ENCODE measurements around the gene ABCG4. TPM values are rescaled to one million over a fixed set of nuclear protein-coding genes. Genes with fewer than 3 reads are reported as not detected.
"Not testable (repeated sequence)": the region's sequence is repeated elsewhere in the genome, so short reads cannot be mapped to it uniquely, and the experiment has no call there.

Gene ABCG4
- total RNA-seq, 2 experiments from 2014 or later = not detected

DNA sequence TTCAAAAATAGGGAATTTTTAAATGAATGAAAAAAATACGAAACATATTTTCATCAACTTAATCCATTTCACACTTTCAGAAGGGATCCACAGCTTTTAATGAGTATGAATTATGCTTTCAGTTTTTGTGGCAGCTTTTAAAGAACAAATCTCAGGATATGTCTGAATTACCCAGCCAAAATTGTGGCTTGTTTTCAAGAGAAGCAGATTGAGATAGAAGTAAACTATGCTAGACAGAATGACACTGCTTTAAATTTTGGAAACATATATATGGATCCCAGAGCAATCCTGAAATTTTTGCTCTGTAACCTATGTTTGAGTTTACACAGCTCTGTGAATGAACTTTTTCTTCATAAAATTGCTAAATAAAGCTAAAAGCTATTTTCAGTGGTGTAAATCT is 29.9 kb upstream of the ABCG4 start:
- no peak for DNase-seq
- ATAC-seq (ENCODE audit: low read depth) = no peak
- Mint-ChIP-seq H3K4me3 (no peak overlapping the region), H3K27ac (no peak overlapping the region), H3K9me3 (no peaks in the 10 kb centered on the region), H3K4me1 (peaks cover 38% of the 10 kb centered on the region), H3K36me3 (peaks cover 25% of the 10 kb centered on the region), H3K27me3 (no peaks in the 10 kb centered on the region)
- POLR2A ChIA-PET = interaction anchor here (0.5 to 0.8 kb wide), 4 partner anchors 13 to 375 kb away, joined by 3 read pairs; partner anchors contain the start of gene DPAGT1

DNA sequence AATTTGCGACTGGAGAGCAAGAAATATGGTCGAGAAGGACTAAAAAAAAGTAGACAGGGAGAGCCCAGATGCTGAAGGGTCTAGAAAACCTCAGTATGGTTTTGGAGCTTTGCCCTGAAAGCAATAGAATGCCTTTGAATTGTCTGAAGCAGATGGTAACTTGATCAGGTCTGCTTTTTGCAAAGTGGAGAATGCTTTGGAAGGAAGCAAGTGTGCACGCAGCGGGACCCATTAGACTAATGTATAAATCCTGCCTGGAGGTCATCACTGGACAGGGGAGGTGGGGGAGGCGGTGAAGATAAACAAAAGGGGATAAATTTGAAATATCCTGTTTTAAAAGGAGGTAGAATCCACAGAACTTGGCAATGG is 28.2 kb upstream of the ABCG4 start:
- DNase-seq = no peak
- Mint-ChIP-seq H3K27me3 (no peaks in the 10 kb centered on the region), H3K4me3 (peak overlapping the region; percentile 93), H3K27ac (peak overlapping the region; percentile 86), H3K9me3 (no peaks in the 10 kb centered on the region), H3K4me1 (peaks cover 31% of the 10 kb centered on the region), H3K36me3 (peaks cover 17% of the 10 kb centered on the region)
- no peak for ATAC-seq (ENCODE audit: low read depth)
- POLR2A ChIA-PET = interaction anchor here (0.8 to 2.6 kb wide), 9 partner anchors 9 to 682 kb away, joined by 4 to 20 read pairs (median 5); partner anchors contain the start of genes C2CD2L, CBL, DPAGT1 and HYOU1

DNA sequence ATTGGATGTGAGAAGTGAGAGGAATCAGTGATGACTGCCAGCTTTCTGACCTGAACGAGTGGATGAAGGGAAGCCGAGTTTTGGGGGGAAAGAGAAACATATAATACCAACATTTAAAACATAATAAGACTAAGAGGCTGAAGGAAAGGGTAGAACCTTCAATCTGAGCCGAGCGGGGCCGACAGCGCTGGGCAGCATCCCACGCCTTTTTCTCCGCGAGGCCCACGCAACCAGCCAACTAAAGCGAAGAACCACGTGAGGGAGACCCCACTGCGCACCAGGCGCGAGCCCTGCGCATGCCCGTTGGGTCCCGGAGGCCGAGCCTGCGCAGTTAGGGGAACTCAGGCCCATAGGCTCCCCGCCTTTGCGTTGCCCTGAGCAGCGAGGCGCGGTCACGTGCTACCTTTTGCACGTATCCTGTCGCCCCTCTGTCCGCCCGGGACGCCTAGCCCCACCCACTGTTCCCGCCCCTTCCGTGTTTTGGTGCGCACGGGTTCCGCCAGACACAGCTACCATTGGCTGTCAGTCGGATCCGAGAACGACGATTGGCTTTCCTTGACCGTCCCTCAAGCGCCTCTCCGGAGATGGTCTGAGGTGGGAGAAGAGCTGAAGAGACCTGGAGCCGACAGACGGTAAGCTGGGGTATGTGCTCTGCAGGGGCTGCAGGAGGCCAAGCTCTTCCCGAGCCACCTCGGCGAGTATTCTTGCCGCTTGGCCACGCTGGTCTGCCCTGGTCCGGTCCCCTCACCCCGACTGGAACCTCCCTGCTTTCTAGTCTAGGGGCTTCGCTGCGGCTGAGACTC is 27.6 kb upstream of the ABCG4 start, which contains the start of gene HINFP:
Gene HINFP, plus strand, starts transcription at position 573 of the 803 bp plus-strand sequence. CDS start 5,365 bp downstream, outside the sequence.
- Mint-ChIP-seq H3K9me3 (no peaks in the 10 kb centered on the region), H3K36me3 (peaks cover 13% of the 10 kb centered on the region), H3K4me1 (peaks cover 25% of the 10 kb centered on the region), H3K27me3 (no peaks in the 10 kb centered on the region), H3K27ac (peak within 1 kb of the TSS; percentile 86), H3K4me3 (peak within 1 kb of the TSS; percentile 93)
- DNase-seq (peak; percentile 97), ATAC-seq (ENCODE audit: low read depth) (peak; percentile 97)
- POLR2A ChIA-PET = interaction anchor here (0.6 to 3.0 kb wide), 14 partner anchors 9 to 682 kb away, joined by 3 to 22 read pairs (median 4); partner anchors contain the start of genes ABCG4, C2CD2L, CBL and DPAGT1

DNA sequence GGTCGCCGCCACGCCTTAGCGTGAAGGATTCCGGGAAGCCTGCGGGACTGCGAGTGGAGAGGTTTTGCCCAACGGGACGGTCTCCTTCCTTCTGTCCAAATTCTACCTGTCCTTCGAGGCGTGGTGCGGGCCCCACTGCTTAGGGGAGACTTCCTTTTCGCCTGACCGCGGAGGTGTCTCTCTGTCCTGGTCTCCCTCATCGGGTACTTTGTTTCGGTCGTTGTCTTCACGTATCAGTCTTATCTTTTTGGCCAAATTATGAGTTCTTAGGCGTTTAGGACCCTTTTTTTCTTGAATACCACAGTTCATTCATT is 27.1 kb upstream of the ABCG4 start:
- Mint-ChIP-seq H3K4me3 (peak overlapping the region; percentile 93), H3K27ac (peak overlapping the region; percentile 86), H3K27me3 (no peaks in the 10 kb centered on the region), H3K4me1 (peaks cover 28% of the 10 kb centered on the region), H3K36me3 (peaks cover 11% of the 10 kb centered on the region), H3K9me3 (no peaks in the 10 kb centered on the region)
- no peak for DNase-seq
- POLR2A ChIA-PET = interaction anchor here (0.6 to 3.0 kb wide), 12 partner anchors 10 to 197 kb away, joined by 3 to 22 read pairs (median 5); partner anchors contain the start of genes ABCG4, C2CD2L, CBL and DPAGT1
- no peak for ATAC-seq (ENCODE audit: low read depth)

DNA sequence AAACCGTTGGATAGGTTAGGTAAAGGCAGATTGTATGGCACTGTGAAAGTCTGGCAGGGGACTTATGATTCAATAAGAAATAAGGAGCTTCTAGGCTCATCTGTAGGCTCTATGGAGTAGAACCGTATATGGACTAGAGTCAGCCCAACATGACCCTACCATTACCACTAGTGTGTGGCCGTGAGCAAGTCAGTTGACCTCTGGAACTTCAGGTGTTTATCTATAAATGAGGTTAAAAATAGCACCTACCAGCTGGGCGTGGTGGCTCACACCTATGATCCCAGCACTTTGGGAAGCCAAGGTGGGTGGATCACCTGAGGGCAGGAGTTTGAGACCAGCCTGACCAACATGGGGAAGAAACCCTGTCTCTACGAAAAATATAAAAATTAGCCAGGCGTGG is 23.0 kb upstream of the ABCG4 start:
- H3K27ac Mint-ChIP-seq = no peak overlapping the region
- H3K9me3 Mint-ChIP-seq = no peaks in the 10 kb centered on the region
- H3K36me3 Mint-ChIP-seq = peaks cover 10% of the 10 kb centered on the region
- no peak overlapping the region for H3K4me3 Mint-ChIP-seq
- peaks cover 22% of the 10 kb centered on the region for H3K4me1 Mint-ChIP-seq
- ATAC-seq (ENCODE audit: low read depth) = no peak
- no peak for DNase-seq
- POLR2A ChIA-PET = interaction anchor here (0.7 kb wide), 1 partner anchor 57 kb away, joined by 7 read pairs; no protein-coding TSS in a partner anchor
- H3K27me3 Mint-ChIP-seq = no peaks in the 10 kb centered on the region

DNA sequence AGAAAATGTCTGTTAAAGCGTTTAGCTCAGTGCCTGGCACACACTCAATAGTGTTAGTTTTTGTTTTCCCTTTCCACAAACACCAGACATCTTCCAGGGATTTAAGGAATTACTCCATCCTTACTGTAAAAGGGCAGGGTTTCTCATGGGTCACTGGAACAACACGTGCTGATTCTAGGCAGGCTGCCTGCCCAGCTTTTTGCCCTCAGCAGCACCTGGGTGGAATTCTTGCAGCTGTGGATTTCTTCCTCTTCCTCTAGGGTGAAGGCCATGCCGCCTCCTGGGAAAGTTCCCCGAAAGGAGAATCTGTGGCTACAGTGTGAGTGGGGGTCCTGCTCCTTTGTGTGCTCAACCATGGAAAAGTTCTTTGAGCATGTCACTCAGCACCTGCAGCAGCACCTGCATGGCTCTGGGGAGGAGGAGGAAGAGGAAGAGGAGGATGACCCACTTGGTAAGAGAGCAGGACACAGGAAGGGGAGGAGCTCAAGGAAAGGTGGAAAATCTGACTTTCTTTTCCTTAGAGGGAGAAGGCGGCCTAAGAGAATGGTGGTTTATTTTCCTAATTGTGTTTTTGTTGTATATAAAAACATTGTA is 22.1 kb upstream of the ABCG4 start:
- ATAC-seq (ENCODE audit: low read depth) (no peak), DNase-seq (no peak)
- peak overlapping the region; percentile 3 for H3K27ac Mint-ChIP-seq
- H3K4me1 Mint-ChIP-seq = peaks cover 18% of the 10 kb centered on the region
- H3K4me3 Mint-ChIP-seq = no peak overlapping the region
- POLR2A ChIA-PET = interaction anchor here (1.4 kb wide), 1 partner anchor 25 kb away, joined by 4 read pairs; the partner anchor contains the start of gene DPAGT1
- peaks cover 10% of the 10 kb centered on the region for H3K36me3 Mint-ChIP-seq
- no peaks in the 10 kb centered on the region for H3K27me3 Mint-ChIP-seq
- H3K9me3 Mint-ChIP-seq = no peaks in the 10 kb centered on the region

DNA sequence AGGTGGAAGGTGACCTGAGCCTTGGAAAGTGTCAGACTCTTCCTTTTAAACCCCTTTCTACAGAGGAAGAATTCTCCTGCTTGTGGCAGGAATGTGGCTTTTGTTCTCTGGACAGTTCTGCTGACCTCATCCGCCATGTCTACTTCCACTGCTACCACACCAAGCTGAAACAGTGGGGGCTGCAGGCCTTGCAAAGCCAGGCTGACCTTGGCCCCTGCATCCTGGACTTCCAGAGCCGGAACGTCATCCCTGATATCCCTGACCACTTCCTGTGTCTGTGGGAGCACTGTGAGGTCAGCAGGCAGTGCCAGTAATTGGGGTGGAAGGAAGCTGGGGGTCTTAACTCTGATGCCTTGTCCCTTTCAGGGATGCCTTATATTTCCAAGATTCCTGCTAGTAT is 18.2 kb upstream of the ABCG4 start:
- no peak overlapping the region for H3K4me3 Mint-ChIP-seq
- POLR2A ChIA-PET = no interaction called here

DNA sequence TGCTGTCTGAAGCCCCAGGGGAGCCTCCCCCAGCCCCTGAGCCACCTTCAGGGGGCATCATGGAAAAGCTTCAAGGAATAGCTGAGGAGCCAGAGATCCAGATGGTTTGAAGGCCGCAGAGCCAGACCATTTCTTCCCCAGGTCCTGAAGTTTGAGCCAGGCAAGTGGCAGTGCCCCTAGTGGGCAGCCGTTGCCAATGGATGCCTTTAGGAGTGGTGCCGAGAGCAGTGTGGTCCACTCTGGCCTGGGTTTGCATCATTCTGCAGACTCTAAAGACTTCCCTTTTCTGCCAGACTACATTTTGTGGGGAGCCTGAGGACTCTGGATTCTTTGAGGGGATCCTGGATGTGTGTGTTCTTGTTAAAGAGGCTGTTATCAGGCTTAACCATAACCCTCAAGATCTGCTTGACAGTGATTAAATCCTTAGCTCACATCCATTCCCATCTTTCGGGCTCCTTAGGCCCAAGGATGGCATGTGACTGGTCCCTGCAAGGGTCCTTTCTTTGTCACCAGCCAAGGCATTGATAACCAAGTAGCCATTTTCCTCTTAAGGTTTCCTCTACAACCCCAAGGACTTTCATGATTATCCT is 14.4 kb upstream of the ABCG4 start:
- H3K4me3 Mint-ChIP-seq = no peak overlapping the region
- H3K27ac Mint-ChIP-seq = no peak overlapping the region
- DNase-seq = no peak
- no peak for ATAC-seq (ENCODE audit: low read depth)
- peaks cover 16% of the 10 kb centered on the region for H3K36me3 Mint-ChIP-seq
- no peaks in the 10 kb centered on the region for H3K9me3 Mint-ChIP-seq
- POLR2A ChIA-PET = interaction anchor here (1.8 kb wide), 1 partner anchor 14 kb away, joined by 6 read pairs; the partner anchor contains the start of gene ABCG4
- H3K4me1 Mint-ChIP-seq = peaks cover 3% of the 10 kb centered on the region
- peaks cover 2% of the 10 kb centered on the region for H3K27me3 Mint-ChIP-seq

More for the DNA sequence above, 18.2 kb upstream of the ABCG4 start:
- Mint-ChIP-seq H3K27ac (no peak overlapping the region), H3K36me3 (peaks cover 18% of the 10 kb centered on the region), H3K9me3 (no peaks in the 10 kb centered on the region), H3K27me3 (no peaks in the 10 kb centered on the region), H3K4me1 (peaks cover 7% of the 10 kb centered on the region)
- ATAC-seq (ENCODE audit: low read depth) = no peak
- DNase-seq = no peak

DNA sequence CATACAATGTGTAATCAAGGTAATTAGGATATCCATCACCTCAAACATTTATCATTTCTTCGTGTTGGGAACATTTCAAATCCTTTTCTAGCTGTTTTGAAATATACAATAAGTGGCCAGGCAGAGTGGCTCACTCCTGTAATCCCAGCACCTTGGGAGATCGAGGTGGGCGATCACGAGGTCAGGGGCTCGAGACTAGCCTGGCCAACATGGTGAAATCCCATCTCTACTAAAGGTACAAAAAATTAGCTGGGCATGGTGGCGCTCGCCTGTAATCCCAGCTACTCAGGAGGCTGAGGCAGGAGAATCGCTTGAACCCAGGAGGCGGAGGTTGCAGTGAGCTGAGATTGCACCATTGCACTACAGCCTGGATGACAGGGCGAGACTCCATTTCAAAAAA is 9.6 kb upstream of the ABCG4 start:
- not testable (repeated sequence) for H3K27ac Mint-ChIP-seq; H3K9me3 Mint-ChIP-seq; ATAC-seq (ENCODE audit: low read depth); H3K4me3 Mint-ChIP-seq; H3K4me1 Mint-ChIP-seq; H3K36me3 Mint-ChIP-seq; H3K27me3 Mint-ChIP-seq; DNase-seq
- POLR2A ChIA-PET = interaction anchor here (0.7 to 1.5 kb wide), 2 partner anchors 9 to 37 kb away, joined by 4 read pairs; partner anchors contain the start of gene ABCG4

DNA sequence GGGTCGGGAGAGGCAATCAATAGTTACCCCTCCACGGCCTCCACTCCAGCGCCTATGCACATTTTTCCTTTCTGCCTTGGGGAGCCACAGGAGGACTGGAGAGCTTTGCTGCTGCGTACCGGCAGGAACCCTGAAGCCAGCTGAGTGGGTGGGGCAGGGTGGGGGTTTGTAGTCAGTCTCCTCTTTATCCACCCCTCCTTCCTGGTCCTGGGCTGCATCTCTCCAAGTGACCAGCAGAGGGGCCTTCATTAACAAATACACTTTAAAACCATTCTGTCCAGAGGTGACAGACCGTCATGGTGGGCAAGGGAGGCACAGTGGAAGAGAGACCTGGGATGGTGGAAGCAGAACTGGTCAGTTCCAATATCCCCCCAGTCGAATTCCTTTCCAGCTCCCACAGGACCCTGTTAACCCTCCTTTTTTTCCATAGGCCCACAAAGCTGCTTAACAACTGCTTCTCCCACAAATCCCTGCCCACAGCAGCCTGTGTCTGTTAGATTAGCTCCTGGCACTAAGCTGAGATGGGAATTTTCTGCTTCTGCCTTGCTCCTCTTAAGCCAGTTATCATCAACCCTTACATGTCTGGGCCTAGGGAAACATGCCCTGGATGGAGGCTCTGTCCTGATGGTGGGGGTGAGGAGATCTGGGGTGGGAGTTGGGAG is 3.9 kb upstream of the ABCG4 start:
- H3K27me3 Mint-ChIP-seq = peaks cover 40% of the 10 kb centered on the region
- peaks cover 12% of the 10 kb centered on the region for H3K4me1 Mint-ChIP-seq
- H3K27ac Mint-ChIP-seq = no peak overlapping the region
- no peaks in the 10 kb centered on the region for H3K9me3 Mint-ChIP-seq
- no peak for DNase-seq
- POLR2A ChIA-PET = no interaction called here
- H3K36me3 Mint-ChIP-seq = no peaks in the 10 kb centered on the region
- ATAC-seq (ENCODE audit: low read depth) = peak; percentile 39
- no peak overlapping the region for H3K4me3 Mint-ChIP-seq

DNA sequence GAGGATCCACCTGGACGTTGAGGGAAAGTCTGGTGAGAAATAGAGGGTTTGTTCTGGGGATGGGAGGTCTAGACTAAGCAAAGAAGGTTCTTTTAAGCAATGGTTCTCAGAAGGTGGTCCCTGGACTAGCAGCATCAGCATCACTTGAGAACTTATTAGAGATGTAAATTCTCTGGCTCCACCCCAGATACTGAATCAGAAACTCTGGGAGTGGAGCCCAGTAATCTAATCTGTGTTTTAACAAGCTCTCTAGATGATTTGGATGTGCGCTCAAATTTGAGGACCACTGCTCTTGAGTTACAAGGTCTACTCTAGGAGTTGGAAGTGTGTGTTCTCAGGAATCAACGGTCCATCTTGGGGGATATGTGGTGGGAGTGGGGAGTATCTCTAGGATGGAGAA is 3.3 kb upstream of the ABCG4 start:
- Mint-ChIP-seq H3K9me3 (no peaks in the 10 kb centered on the region), H3K36me3 (no peaks in the 10 kb centered on the region), H3K4me1 (peaks cover 12% of the 10 kb centered on the region), H3K27me3 (peaks cover 46% of the 10 kb centered on the region), H3K4me3 (no peak overlapping the region), H3K27ac (no peak overlapping the region)
- DNase-seq (no peak), ATAC-seq (ENCODE audit: low read depth) (no peak)
- POLR2A ChIA-PET = no interaction called here

DNA sequence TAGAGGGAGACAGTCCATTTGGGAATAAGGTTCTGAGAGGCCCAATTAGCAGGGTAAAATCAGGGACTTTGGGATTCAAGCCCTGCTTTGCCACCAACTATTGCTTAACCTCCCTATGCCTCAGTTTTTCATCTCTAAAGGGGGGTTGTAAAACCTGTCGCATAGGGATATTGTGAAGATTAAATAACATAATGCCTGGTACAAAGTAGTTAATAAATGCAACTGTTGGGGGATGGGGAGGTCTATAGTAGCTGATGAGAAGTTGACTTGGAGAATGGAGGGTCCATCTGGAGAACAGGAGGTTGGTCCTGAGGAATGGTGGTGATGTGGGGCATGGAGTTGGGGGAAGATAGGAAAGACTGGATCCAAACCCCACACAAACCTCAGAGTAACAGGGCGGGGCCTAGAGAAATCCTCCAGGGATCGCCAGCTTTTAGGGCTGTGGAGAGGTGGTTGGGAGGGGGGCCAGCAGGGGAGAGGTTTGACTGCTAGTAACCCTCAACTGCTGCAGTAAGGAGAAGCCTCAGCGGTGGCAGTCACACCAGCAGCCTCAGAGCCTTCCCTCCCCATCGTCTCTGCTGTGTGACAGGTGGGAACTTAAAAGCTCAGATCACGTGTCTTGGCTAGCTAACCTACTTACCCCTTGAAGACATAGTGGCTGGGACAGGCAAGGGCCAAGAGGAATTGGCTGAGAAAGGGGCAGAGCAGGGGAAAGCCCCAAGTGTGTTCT is 1.1 kb upstream of the ABCG4 start:
- H3K4me3 Mint-ChIP-seq = peak overlapping the region; percentile 80
- no peak overlapping the region for H3K27ac Mint-ChIP-seq

More for the DNA sequence above, 1.1 kb upstream of the ABCG4 start:
- ATAC-seq (ENCODE audit: low read depth) (peak; percentile 38), DNase-seq (no peak)
- Mint-ChIP-seq H3K4me1 (peaks cover 12% of the 10 kb centered on the region), H3K36me3 (no peaks in the 10 kb centered on the region), H3K9me3 (no peaks in the 10 kb centered on the region), H3K27me3 (peaks cover 59% of the 10 kb centered on the region)
- POLR2A ChIA-PET = interaction anchor here (0.7 to 1.4 kb wide), 4 partner anchors 8 to 46 kb away, joined by 3 to 6 read pairs (median 5); partner anchors contain the start of genes DPAGT1 and NLRX1

Measured in activated naive CD8-positive, alpha-beta T cell treated with anti-CD3 and anti-CD28 coated beads, Interleukin-2, amount 10 ng/mL, durations not matched to agents 7 days and 5 days (primary cell).